ENCODE results near the gene XXYLT1. TPM values are rescaled to one million over a fixed set of nuclear protein-coding genes. Genes with fewer than 3 reads are reported as not detected.

The XXYLT1 gene
- polyA plus RNA-seq, 1 donor (not counting 4 experiments of a cell fraction or from before 2014, with no cell fraction given) = 11.1 TPM

DNA sequence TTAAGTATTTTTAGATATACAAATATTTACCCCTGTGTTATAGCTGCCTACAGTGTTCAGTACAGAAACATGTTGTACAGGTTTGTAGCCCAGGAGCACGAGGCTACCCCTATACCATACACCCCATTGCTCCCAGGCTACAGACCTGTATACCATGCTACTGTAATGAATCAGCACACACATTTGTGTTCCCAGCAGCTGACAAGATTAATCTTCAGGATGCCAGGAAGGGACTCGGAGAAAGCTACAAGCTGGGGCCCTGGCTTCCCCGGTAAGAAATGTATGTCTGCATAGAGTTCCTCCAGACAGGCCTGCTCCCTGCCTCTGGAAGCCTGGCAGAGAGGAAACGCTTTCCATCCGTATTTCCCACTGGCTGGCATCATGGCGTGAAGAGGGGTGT is 136.5 kb downstream of the XXYLT1 start:
- Histone ChIP-seq H3K79me2 (ENCODE audit: control insufficient read depth, insufficient read depth, low read length) (no peaks in the 10 kb centered on the region), H3K4me2 (ENCODE audit: control insufficient read depth, extremely low read depth, insufficient read depth, low read depth, low read length) (no peak overlapping the region), H2AFZ (ENCODE audit: control insufficient read depth, low read length) (no peak overlapping the region), H3K9me1 (ENCODE audit: control insufficient read depth, extremely low read depth, insufficient read depth, low read length) (peaks cover 4% of the 10 kb centered on the region), H4K20me1 (ENCODE audit: control insufficient read depth, extremely low read depth, insufficient read depth, low read length) (no peaks in the 10 kb centered on the region), H3K9me3 (ENCODE audit: control insufficient read depth, low read depth, low read length) (no peaks in the 10 kb centered on the region), H3K27ac (ENCODE audit: control insufficient read depth, insufficient read depth, low read length) (no peak overlapping the region), H3K9ac (ENCODE audit: control insufficient read depth, extremely low read depth, insufficient read depth, low read length) (no peak overlapping the region), H3K4me3 (ENCODE audit: control insufficient read depth in 2 of 3, extremely low read depth in 1 of 3, insufficient read depth in 2 of 3, low read depth in 1 of 3, low read length in 3 of 3) (no peak overlapping the region), H3K27me3 (ENCODE audit: control insufficient read depth, extremely low read depth, insufficient read depth, low read length) (no peaks in the 10 kb centered on the region), H3K4me1 (ENCODE audit: control insufficient read depth, extremely low read depth, insufficient read depth, low read length) (peaks cover 50% of the 10 kb centered on the region), H3K36me3 (ENCODE audit: control insufficient read depth in 2 of 2, extremely low read depth in 1 of 2, insufficient read depth in 2 of 2, low read length in 2 of 2) (peaks cover 0 to 4% of the 10 kb centered on the region in 2 experiments)
- no peak for DNase-seq (ENCODE audit: low read depth, low spot score)
- no peak for TF ChIP-seq EZH2 (IDR thresholded peaks at IDR 0.05; ENCODE audit: low read length)
- TF ChIP-seq, protein P1, sequence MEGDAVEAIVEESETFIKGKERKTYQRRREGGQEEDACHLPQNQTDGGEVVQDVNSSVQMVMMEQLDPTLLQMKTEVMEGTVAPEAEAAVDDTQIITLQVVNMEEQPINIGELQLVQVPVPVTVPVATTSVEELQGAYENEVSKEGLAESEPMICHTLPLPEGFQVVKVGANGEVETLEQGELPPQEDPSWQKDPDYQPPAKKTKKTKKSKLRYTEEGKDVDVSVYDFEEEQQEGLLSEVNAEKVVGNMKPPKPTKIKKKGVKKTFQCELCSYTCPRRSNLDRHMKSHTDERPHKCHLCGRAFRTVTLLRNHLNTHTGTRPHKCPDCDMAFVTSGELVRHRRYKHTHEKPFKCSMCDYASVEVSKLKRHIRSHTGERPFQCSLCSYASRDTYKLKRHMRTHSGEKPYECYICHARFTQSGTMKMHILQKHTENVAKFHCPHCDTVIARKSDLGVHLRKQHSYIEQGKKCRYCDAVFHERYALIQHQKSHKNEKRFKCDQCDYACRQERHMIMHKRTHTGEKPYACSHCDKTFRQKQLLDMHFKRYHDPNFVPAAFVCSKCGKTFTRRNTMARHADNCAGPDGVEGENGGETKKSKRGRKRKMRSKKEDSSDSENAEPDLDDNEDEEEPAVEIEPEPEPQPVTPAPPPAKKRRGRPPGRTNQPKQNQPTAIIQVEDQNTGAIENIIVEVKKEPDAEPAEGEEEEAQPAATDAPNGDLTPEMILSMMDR (optimal IDR thresholded peaks at IDR 0.05 in 1 of 3, IDR thresholded peaks at IDR 0.05 in 1 of 3, conservative IDR thresholded peaks at IDR 0.05 in 1 of 3; ENCODE audit: extremely low read depth in 1 of 3, insufficient read depth in 2 of 3, low read length in 3 of 3) = no peak
- no peak for FAIRE-seq
- dilution Hi-C loops (cut with MboI; ENCODE audit: extremely low pct_ligation_motif_present, low sequenced_read_pairs) = no loop called here

DNA sequence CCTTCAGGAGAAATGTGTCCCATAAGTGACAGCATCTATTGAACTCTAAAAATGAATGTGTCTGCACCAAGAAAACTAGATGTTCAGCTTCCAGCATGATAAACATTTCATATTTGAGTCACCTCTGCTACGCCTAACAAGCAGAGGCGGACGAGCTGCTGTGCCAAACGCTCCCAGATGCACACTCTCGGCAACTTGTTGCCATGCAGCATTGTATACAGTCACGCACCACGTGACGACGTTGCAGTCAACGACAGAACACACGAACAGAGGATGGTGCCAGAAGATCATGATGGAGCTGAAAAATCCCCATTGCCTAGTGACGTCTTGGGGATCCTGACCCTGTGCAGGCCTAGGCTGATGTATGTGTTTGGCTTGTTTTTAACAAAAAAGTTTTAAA is 137.5 kb downstream of the XXYLT1 start:
- TF ChIP-seq, protein P1 (optimal IDR thresholded peaks at IDR 0.05 in 1 of 3, IDR thresholded peaks at IDR 0.05 in 1 of 3, conservative IDR thresholded peaks at IDR 0.05 in 1 of 3; ENCODE audit: extremely low read depth in 1 of 3, insufficient read depth in 2 of 3, low read length in 3 of 3) = peak in 2 of 3 experiments; percentile 35 to 70
- TF ChIP-seq EZH2 (IDR thresholded peaks at IDR 0.05; ENCODE audit: low read length) = no peak
- H3K9me1 ChIP-seq (ENCODE audit: control insufficient read depth, extremely low read depth, insufficient read depth, low read length) = no peaks in the 10 kb centered on the region
- peak; percentile 60 for DNase-seq (ENCODE audit: low read depth, low spot score)
- FAIRE-seq = peak; percentile 78
- H3K27me3 ChIP-seq (ENCODE audit: control insufficient read depth, extremely low read depth, insufficient read depth, low read length) = no peaks in the 10 kb centered on the region
- no peaks in the 10 kb centered on the region for H3K9me3 ChIP-seq (ENCODE audit: control insufficient read depth, low read depth, low read length)
- peak overlapping the region; percentile 45 for H3K4me2 ChIP-seq (ENCODE audit: control insufficient read depth, extremely low read depth, insufficient read depth, low read depth, low read length)
- peaks cover 48% of the 10 kb centered on the region for H3K4me1 ChIP-seq (ENCODE audit: control insufficient read depth, extremely low read depth, insufficient read depth, low read length)
- no peak overlapping the region for H2AFZ ChIP-seq (ENCODE audit: control insufficient read depth, low read length)
- H3K79me2 ChIP-seq (ENCODE audit: control insufficient read depth, insufficient read depth, low read length) = no peaks in the 10 kb centered on the region
- H3K9ac ChIP-seq (ENCODE audit: control insufficient read depth, extremely low read depth, insufficient read depth, low read length) = peak overlapping the region; percentile 54
- H4K20me1 ChIP-seq (ENCODE audit: control insufficient read depth, extremely low read depth, insufficient read depth, low read length) = no peaks in the 10 kb centered on the region
- dilution Hi-C loops (cut with MboI; ENCODE audit: extremely low pct_ligation_motif_present, low sequenced_read_pairs) = no loop called here
- H3K36me3 ChIP-seq (ENCODE audit: control insufficient read depth in 2 of 2, extremely low read depth in 1 of 2, insufficient read depth in 2 of 2, low read length in 2 of 2) = peaks cover 0 to 4% of the 10 kb centered on the region in 2 experiments
- H3K4me3 ChIP-seq (ENCODE audit: control insufficient read depth in 2 of 3, extremely low read depth in 1 of 3, insufficient read depth in 2 of 3, low read depth in 1 of 3, low read length in 3 of 3) = no peak overlapping the region
- peak overlapping the region; percentile 44 for H3K27ac ChIP-seq (ENCODE audit: control insufficient read depth, insufficient read depth, low read length)
